Activated CD4-positive, alpha-beta T cell treated with anti-CD3 and anti-CD28 coated beads, Interleukin-10, Interleukin-2, amounts not matched to agents 100 ng/mL and 50 ng/mL, durations not matched to agents 16 hours and 8 hours (primary cell): Measurements from ENCODE around the gene KIRREL3.

Experiments
- DNase-seq: peaks from one replicate; pipeline ENCODE4 v3.0.0-alpha.2; 2020

The KIRREL3 gene

DNA sequence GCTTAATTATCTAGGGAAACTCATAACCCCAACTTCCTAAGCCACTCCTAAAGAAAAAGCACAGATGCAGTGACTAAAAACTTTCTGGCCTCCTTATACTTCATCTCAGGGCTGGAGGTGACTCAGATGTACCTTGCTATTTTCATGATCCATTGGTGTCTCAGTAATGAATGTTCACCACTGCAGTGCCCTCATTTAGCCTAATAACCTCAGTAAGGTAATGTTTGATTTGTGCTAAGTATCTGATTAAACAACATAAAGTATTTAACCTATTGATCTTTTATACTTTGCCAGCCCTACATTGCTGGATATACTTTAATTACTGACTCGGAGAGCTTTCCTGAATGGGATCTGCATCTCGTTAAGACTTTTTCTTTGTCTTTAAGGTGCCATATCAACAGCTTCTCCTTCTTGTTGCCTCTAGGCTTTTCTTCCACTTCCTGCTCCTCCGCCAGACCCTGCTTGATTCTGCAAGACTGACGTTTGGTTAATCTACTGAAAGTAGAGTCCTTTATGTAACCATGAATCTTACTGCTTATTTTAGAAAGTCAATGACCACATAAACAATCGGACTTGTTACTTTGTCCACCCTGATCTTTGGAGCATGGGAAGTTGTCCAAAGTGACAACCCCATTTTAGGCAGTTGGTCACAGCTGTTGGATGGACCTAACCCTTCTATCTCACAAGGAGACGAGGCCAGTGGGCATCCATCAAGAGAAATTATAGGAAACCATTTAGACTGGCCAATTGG lies 342.1 kb downstream of the KIRREL3 start:
- DNase-seq, result no peak

DNA sequence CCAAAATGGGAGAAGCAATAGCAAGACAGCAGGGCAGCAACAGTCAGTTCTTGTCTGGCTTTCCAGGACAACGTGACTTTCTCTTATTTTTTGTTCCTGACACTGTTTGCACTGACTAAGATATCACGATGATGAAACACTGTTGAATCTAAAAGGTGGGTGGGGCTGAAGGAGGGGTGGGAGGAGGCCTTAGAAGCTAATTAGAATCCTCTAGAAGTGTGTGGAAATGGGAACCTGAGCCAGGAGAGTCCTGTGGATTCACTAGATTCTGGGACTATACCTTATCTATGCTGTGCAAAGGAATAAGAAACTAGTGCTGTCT lies 344.8 kb downstream of the KIRREL3 start:
- DNase-seq, result no peak

DNA sequence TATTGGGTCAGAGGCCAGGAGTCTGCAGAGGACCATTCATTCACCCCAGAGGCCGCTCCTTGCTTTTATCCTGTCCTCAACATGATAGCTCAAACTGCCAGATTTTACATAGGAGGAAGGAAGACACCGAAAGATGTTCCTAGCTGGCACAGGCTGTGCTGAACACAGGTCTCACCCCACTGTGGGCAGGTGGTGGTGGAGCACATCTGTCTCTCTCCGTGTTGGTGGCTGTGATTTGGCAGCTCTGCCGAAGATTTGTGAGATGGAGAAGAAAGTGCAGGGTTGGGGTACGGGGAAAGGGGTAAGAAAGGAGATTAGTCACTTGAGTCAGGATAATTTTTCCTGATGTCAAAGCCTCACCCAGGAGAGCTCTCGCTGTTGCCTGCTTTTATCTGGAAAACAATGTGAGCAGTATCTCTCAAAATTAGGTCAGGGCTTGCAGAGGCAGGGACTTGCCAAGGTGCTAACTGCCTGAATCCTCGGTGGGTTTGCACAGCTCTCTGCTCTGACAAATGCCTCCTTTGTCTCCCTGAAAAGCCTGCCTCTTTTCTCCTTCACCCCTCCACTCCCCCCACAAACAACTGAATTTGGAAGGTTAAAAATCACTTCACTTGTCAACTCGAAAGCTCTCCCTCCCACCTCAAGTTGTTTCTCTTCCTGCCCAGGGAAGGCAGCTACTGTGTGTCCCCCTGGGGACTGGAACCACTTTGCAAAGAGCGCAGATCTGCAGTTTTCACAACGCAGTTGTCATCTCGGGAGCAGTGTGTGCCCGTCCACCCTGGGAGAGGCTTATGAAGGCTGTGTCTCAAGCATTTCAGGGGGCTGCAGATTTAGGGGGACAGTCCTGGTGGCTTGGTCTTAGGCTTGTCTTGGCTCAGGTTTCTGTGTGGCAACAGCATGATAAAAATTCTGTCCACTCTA lies 345.4 kb downstream of the KIRREL3 start:
- DNase-seq, result no peak

- no peak for DNase-seq
Measured at GRCh38 chr11:126653040-126653439, 347.5 kb downstream of the KIRREL3 start.

DNA sequence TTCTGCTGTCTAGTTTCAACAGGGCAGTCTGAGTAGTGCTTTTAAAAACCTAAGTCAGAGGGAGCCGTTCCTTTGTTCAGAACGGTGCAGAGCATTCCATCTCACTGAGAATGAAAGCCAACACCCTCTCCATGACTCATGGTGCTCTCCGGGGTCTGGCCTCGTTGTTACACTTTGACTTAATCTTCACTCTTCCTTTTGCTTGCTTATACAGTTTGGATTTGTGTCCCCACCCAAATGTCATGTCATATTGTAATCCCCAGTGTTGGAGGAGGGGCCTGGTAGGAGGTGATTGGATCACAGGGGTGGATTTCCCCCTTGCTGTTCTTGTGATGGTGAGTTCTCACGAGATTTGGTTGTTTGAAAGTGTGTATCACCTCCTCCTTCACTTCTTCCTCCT lies 352.8 kb downstream of the KIRREL3 start:
- DNase-seq, result no peak

- no peak for DNase-seq
Measured at GRCh38 chr11:126646701-126647557, 353.6 kb downstream of the KIRREL3 start.

DNA sequence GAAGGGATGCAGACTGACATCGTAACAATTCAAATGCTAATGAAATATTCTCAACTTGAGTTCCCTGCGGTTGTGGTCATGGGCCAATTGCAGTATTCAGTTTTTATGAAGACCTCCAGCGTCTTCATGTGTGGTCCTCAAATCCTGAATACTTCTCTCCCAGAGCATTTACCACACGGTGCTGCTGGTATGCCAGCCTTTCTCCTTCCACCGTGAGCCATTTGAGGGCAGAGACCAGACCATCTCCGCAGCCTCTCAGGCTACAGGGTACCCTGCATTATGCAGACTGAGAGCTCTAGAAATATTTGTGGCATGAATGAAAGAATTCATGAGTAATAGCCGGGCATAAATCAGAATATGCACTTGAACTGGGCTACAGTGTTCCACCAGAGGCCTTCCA lies 355.4 kb downstream of the KIRREL3 start:
- DNase-seq, result no peak

DNA sequence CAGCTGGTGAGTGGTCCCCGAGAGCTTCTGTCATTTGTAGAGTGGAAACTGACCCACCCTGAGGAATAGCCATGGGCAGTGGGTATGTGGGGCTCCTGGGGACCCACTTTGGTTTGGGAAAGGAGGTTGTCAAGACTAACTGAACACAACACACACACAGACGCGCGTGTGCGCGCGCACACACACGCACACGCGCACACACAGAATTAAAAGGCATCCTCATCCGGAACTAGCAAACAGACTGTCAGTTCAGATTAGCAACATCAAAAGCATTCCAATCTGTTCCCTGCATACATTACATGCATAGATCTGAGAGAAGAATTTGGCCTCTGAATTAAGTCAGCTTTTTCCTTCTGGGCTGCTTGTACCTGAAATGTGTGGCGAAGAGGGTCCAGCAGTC lies 360.4 kb downstream of the KIRREL3 start:
- DNase-seq, result no peak

DNA sequence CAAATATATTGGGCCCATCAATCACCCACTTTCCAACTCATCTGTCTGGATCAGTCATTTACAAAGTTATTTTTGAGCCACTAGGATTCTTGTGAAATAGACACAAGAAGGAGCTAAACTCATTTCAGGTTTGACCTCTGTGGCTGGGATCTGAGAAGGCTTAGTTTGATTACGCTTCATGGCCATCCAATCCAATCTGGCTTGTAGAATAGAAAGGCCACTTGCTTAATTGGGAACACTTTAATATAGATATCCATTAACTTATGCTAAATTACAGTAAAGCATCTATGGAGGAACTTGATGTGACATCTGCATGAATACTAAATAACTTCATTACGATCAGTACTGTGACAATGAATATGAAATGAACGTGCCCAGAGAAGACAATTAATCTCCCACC lies 360.9 kb downstream of the KIRREL3 start:
- no peak for DNase-seq

DNA sequence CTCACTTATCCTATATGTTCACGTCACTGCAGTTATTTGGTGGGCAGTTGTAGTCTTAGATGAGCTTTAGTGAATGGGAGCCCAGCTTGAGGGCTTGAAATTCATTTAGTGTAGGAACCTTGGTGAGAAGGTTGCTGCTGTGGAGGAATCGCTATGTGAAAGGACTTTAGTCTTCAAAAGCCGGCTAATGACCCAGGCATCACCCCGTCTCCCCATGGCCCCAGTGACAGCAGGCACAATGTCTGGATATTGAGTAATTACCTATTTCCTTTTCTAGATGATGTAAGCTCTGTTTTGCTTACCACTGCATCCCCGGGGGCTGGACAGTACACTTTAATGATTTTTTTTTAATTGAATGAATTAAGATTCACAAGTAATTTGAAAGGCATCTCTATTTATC lies 361.9 kb downstream of the KIRREL3 start:
- DNase-seq, result no peak

DNA sequence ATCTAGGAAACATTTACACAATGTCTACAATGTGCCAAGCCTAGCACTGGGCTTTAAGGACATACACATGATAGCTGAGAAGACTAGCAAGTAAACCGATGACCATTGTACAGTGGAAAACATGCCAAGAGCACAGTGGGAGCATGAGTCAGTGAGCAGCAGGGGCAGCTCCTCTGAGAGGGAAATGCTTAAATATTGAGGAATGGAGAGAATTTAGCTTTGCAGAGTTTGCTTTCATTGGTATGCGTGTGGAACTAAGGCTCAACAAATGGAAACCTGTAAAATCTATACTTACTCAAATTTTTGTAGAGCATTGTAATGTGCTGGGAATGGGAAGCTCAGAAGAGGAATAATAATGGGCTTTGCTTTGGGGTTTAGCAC lies 362.8 kb downstream of the KIRREL3 start:
- no peak for DNase-seq

DNA sequence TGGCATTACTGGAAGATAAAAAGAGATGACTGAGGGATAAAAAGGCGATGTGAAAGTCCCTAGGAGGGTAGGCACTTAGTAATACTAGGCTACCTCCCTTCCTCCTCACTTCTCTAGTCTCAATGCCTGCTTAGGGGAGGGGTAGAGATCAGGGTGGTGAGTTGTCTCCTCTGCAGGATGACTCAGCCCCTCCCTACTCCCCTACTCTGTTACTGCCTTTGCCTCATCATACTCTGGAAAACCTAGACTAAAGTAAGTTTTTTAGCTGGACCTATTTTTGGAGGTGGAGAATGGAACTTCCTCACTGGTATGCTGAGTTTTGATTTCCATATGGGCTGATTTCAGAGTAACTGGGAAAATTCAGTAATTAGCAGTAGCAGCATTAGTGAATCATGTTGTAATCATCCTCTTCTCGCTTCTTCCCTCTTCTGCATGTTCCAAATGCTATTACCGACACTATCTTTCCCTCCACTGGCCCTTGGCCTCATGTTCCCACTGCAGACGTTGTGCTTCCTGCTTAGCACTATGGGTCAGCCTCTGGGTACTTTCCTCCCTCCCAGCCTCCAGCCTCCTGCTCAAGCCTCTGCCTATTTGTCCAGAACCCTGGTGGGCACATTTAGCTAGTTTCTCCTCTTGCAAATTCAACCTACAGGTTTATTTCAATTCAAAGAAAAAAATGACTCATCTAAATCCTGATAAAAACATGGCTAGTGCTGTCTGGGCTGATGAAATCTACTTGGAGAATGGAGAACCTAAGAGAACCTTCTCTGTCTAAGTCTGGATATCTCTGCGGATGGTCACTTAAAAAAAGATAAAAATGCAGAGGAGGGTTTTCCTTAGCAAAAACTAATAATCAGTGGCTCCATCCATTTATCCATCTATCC lies 363.4 kb downstream of the KIRREL3 start:
- no peak for DNase-seq

GRCh38 chr11:126635511-126635910 lies 365.1 kb downstream of the KIRREL3 start:
- no peak for DNase-seq

- no peak for DNase-seq
Measured at GRCh38 chr11:126634963-126635362, 365.6 kb downstream of the KIRREL3 start.

- DNase-seq, result no peak
Measured at GRCh38 chr11:126633330-126633729, 367.2 kb downstream of the KIRREL3 start.

DNA sequence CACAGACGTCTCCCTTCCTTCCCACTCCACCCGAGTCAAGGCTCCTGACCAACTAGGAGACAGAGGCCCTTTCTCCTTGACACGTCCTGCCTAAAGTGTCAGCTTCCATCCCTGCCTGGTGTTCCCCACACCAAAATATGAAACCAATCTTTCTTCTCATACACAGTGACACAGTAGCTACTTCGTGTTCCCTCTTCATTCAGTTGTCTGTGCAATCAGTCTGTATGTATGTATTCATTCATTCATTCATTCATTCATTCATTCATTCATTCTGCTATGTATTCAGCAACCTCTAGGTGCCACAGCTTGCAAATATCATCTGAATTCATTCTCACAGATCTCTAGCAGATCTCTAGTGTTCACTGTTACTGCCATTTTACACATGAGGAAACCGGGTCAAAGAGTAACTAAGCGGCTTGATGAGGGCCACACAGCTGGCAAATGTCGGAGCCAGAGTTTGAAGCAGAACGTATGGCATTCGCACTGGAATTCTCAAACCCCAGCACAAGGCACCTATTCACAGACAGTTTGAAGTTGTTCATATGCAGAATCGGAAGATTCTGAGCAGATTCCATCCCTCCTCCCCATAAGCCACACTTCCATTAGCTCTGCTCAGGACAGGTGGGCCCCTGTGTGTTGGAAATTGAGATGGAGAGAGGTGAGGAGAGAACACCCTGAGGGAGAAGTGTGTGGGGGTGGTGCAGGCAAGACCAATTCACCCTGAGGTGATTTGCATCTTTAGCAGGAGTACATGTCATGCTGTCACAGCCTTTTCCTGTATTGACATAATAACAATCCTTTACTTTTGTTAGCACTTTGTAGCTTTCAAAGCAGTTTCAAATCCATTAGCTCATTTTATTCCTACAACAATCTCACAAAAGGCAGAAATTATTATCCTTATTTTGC lies 369.4 kb downstream of the KIRREL3 start:
- no peak for DNase-seq

GRCh38 chr11:126630488-126630887 lies 370.1 kb downstream of the KIRREL3 start:
- DNase-seq, result no peak

GRCh38 chr11:126628790-126629621 lies 371.6 kb downstream of the KIRREL3 start:
- DNase-seq, result no peak

GRCh38 chr11:126628450-126628789 lies 372.1 kb downstream of the KIRREL3 start:
- no peak for DNase-seq

- no peak for DNase-seq
Measured at GRCh38 chr11:126627421-126627820, 373.1 kb downstream of the KIRREL3 start.
